ENCODE data around the gene SLCO4A1. TPM values are rescaled to one million over a fixed set of nuclear protein-coding genes. Genes with fewer than 3 reads are reported as not detected.

SLCO4A1 gene
- total and polyA plus RNA-seq, 9 of the 15 experiments (the other 6 are each of a cell fraction or from before 2014, with no cell fraction given): 1.6 to 21.9 (median 12.8) TPM

- 0 out of 2 replicates have a peak, but pooled peaks have one; percentile 29 for TF ChIP-seq SMARCA4 (IDR thresholded peaks at IDR 0.05)
- no peak for TF ChIP-seq TAL1 (IDR thresholded peaks at IDR 0.05)
- no peak for TF ChIP-seq NCOA2 (IDR thresholded peaks at IDR 0.05; ENCODE audit: partially characterized antibody in 2 of 2)
- no peak for TF ChIP-seq HSF4 (CRISPR knock-in tag; IDR thresholded peaks at IDR 0.05; ENCODE audit: borderline replicate concordance)
- no peak for TF ChIP-seq CHD7 (IDR thresholded peaks at IDR 0.05; ENCODE audit: low read depth, low read length)
- peak; percentile 62; the same call in 1 of the 2 replicates for TF ChIP-seq MEF2D (tag; conservative IDR thresholded peaks at IDR 0.05; ENCODE audit: low read depth)
- no peak for TF ChIP-seq ATF1 (CRISPR knock-in tag; IDR thresholded peaks at IDR 0.05)
- peak; percentile 22; the same call in 1 of the 2 replicates for TF ChIP-seq ATF1 (tag; IDR thresholded peaks at IDR 0.05)
- TF ChIP-seq GTF2A2 (tag; IDR thresholded peaks at IDR 0.05): no peak
- TF ChIP-seq PHF20 (IDR thresholded peaks at IDR 0.05; ENCODE audit: partially characterized antibody): no peak
- TF ChIP-seq ZC3H4 (CRISPR knock-in tag; IDR thresholded peaks at IDR 0.05; ENCODE audit: borderline replicate concordance): no peak
- no peak for TF ChIP-seq RAD51 (IDR thresholded peaks at IDR 0.05; ENCODE audit: borderline replicate concordance, low read depth)
- no peak for TF ChIP-seq SMC3 (conservative IDR thresholded peaks at IDR 0.05; ENCODE audit: insufficient read depth, low read depth, low read length)
- no peak for TF ChIP-seq ILF3 (IDR thresholded peaks at IDR 0.05; ENCODE audit: borderline replicate concordance)
- no peak for TF ChIP-seq TBL1XR1 (IDR thresholded peaks at IDR 0.05; ENCODE audit: low read length in 2 of 2)
- peak; percentile 59 for TF ChIP-seq ZFP36 (IDR thresholded peaks at IDR 0.05; ENCODE audit: low read depth, low read length, partially characterized antibody)
Measured at GRCh38 chr20:62652041-62652893, 10.0 kb downstream of the SLCO4A1 start (continued).

All from K562 (cell line).